ENCODE data around the gene CEP112. TPM values are rescaled to one million over a fixed set of nuclear protein-coding genes. Genes with fewer than 3 reads are reported as not detected.

CEP112 gene
- total and polyA plus RNA-seq, 9 of the 15 experiments (the other 6 are each of a cell fraction or from before 2014, with no cell fraction given), result 0.84 TPM; not detected in 8

DNA sequence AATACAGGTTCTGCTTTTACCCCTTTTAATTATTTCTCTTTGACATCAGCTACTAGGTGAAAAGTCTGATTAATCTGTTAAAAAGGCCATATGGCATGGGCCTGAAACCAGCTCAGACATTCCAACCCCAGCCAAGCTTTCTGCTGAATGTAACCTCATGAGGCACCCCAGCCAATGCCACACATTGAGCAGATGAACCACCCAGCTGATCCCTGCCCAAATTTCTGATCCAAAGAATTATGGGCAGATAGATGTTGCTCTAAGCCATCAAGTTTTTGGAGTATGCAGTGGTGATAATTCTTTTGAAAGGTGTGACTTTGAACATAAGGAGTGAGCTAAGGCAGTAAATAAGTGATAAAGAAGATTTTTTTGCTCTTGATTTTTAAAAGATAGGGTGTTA lies 452.9 kb downstream of the CEP112 start:
- Histone ChIP-seq H2AFZ (ENCODE audit: low read depth, low read length) (no peak overlapping the region), H3K9ac (ENCODE audit: insufficient read depth in 1 of 2, low read depth in 2 of 2, low read length in 2 of 2) (no peak overlapping the region), H3K9me1 (ENCODE audit: control insufficient read depth, insufficient read depth, low read length) (no peaks in the 10 kb centered on the region), H3K9me3 (replicated peaks; ENCODE audit: control insufficient read depth, insufficient read depth, low read depth, low read length) (no peaks in the 10 kb centered on the region), H3K4me3 (no peak overlapping the region), H3K27ac (ENCODE audit: extremely low read depth, low read depth, low read length) (no peak overlapping the region), H3K4me2 (ENCODE audit: insufficient read depth, low read length) (no peak overlapping the region), H4K20me1 (replicated peaks; ENCODE audit: control insufficient read depth, insufficient read depth, low read length) (no peaks in the 10 kb centered on the region), H3K36me3 (ENCODE audit: control insufficient read depth, insufficient read depth, low read length) (no peaks in the 10 kb centered on the region), H3K79me2 (ENCODE audit: control insufficient read depth, insufficient read depth, low read length) (no peaks in the 10 kb centered on the region), H3K4me1 (replicated peaks in 1 of 2; ENCODE audit: control insufficient read depth in 2 of 2, insufficient read depth in 2 of 2, low read length in 2 of 2) (no peaks in the 10 kb centered on the region), H3K27me3 (ENCODE audit: control insufficient read depth in 2 of 2, insufficient read depth in 2 of 2, low read length in 2 of 2) (no peaks in the 10 kb centered on the region; a peak in 2 of 5 replicates)
- FAIRE-seq (no peak), DNase-seq (ENCODE audit: extremely low read depth in 1 of 4, low spot score in 3 of 4) (no peak), ATAC-seq (no peak)
- ChIA-PET CTCF (ENCODE audit: low intra/inter-chr PET ratio) (no interaction called here), POLR2A (no interaction called here)
- BruUV-seq (replicated peaks), result no TSS peak
- in situ Hi-C loops (cut with MboI) (no loop called here), intact Hi-C loops (cut with micrococcal nuclease) (no loop called here)
- TF ChIP-seq CBFA2T3 (IDR thresholded peaks at IDR 0.05) (no peak), CBX8 (IDR thresholded peaks at IDR 0.05; ENCODE audit: borderline replicate concordance, extremely low read depth, low read depth, low read length, poor library complexity, severe bottlenecking) (no peak), SRSF7 (optimal IDR thresholded peaks at IDR 0.05; ENCODE audit: low read depth, low read length) (no peak), ZNF436 (CRISPR knock-in tag; IDR thresholded peaks at IDR 0.05) (no peak)
- TF ChIP-seq, protein P1, sequence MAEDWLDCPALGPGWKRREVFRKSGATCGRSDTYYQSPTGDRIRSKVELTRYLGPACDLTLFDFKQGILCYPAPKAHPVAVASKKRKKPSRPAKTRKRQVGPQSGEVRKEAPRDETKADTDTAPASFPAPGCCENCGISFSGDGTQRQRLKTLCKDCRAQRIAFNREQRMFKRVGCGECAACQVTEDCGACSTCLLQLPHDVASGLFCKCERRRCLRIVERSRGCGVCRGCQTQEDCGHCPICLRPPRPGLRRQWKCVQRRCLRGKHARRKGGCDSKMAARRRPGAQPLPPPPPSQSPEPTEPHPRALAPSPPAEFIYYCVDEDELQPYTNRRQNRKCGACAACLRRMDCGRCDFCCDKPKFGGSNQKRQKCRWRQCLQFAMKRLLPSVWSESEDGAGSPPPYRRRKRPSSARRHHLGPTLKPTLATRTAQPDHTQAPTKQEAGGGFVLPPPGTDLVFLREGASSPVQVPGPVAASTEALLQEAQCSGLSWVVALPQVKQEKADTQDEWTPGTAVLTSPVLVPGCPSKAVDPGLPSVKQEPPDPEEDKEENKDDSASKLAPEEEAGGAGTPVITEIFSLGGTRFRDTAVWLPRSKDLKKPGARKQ (CRISPR knock-in tag; IDR thresholded peaks at IDR 0.05), result no peak
